Stimulated activated CD8-positive, alpha-beta memory T cell treated with anti-CD3 and anti-CD28 coated beads, Interleukin-7, amount 100 ng/mL, for 1 hour (primary cell): ENCODE measurements around the gene TUBB6.

Experiments
- DNase-seq, 2 donors: peaks; one replicate each; pipeline ENCODE4 v3.0.0-alpha.2; 2020; ENCODE audit warnings: low read depth in 2 of 2

The TUBB6 gene

GRCh38 chr18:12291161-12291560, 16.9 kb upstream of the TUBB6 start:
- DNase-seq = no peak

- DNase-seq = no peak
Observed at GRCh38 chr18:12291690-12292089, 16.4 kb upstream of the TUBB6 start.

GRCh38 chr18:12293831-12294230, 14.2 kb upstream of the TUBB6 start:
- no peak for DNase-seq

GRCh38 chr18:12295389-12296086, 12.5 kb upstream of the TUBB6 start:
- DNase-seq = no peak

DNA sequence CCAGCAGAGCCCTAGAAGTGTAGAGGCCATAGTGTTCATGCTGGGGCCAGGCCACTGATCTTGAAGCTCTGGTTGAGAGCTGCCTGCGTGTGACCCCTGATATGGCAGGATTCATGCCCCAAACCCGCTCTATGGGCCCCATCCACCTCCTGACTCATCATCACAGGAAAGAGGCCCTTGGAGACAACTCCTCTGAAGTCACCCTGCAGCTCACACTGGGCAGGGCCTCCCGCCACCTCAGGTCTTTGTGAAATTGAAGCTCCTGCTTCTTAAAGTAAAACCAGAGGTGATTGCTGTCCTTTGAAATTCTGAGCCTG, 12.0 kb upstream of the TUBB6 start:
- no peak for DNase-seq

- DNase-seq = no peak
Observed at GRCh38 chr18:12296457-12296856, 11.6 kb upstream of the TUBB6 start.

GRCh38 chr18:12299862-12300261, 8.2 kb upstream of the TUBB6 start:
- no peak for DNase-seq

DNA sequence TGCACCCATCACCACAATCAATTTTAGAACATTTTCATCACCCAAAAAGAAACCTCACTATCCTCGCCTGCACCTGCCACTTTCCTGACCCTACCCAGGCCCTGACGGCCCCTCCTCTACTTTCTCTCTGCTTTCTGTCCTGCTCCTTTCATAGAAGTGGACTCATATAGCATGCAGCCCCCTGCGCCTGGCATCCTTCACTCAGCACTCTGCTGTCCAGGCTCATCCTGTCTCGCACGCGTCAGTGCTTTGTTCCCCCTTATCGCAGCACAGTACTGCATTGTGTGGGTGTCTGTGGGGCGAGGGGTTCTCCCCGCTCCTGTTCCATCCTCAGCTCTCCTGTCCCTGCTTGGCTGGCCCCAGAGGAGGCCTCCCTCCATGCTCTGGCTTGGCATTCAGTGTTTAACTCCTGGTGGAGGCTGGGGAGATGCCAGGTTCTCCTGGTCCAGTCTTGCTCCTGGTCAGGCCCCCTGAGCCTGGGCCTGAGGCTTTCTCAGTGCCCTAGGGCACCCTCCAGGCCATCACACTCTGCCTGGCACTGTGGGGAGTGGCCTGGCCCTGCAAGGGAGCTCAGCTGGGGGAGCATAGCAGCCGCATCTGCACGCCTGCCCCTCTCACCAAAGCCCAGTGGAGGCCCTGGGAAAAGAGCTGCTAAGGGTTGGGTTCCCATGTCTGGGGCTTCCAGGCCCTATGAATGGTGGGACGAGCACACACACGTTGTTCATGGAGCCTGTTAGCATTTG, 6.6 kb upstream of the TUBB6 start:
- no peak for DNase-seq

DNA sequence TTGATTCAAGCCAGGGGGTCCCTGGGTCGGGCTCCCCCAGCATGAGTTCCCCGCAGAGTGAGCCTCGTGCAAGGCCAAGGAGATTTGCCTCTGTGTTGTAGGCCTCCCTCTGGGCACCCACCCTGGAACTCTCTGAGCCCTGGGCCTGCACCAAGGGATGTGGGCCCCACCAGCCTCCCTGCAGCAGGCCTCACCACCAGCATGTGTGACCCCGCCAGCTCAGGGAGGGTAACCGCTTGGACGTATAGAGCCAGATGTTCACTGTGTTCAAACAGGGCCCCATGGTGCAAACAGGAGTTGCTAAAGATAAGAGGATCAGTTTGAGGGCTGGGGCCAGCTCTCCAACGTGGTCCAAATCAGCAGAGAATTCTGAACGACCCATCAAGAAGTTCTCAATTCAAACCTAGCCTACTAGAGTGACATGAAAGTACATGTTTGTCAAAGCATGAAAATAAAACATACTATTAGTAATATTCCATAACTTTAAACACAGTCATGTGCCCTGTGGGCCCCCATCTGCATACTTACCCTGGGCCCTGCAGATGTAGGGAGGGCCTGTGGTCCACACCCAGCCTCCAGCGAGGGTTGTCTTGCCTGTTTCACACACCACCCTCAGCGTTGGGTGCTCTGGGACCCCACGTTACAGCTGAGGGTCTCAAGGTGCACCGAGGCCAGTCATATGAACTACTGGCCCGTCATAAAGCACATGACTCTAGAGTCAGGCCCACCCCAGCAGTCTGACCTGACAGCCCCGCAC, 5.5 kb upstream of the TUBB6 start:
- DNase-seq = no peak

DNA sequence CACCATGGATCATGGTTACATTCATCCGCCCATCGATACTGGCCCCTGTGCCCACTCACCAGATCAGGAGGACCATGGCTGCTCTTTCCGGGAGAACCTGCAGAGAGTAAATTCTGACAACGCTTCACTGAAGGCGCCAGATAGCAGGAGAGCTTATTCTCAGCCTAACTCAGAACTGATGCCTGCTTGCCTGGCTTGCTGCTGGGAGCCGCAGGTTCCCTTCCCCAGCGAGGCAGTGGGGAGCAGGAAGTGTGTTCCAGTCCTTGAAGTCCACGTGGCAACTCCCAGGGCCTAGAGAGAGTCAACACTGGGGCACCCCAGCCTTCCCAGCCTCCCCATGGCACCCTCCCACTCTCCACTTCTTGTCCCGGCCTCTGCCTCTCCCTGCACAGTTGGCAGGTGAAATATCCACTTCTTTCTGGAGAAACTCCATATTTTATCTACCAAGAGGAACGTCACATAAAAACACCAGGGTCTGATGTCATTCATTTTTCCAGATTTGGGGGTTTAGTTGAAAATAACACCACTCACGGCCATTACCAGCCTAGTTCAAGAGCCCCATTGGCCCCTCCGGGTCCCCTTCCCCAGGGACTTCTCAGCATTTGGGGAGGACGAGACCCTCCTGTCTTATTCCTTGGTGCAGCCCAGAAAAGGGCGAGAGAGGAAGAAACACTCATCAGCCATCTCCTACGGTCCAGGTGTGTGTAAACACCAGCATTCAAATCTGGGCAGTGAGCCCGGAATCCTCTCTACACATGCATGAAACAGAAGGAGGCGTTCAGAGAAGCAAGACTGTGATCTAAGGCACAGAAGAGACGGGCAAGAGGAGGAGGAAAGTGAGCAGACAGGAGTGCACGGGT, 3.5 kb upstream of the TUBB6 start:
- DNase-seq = no peak

DNA sequence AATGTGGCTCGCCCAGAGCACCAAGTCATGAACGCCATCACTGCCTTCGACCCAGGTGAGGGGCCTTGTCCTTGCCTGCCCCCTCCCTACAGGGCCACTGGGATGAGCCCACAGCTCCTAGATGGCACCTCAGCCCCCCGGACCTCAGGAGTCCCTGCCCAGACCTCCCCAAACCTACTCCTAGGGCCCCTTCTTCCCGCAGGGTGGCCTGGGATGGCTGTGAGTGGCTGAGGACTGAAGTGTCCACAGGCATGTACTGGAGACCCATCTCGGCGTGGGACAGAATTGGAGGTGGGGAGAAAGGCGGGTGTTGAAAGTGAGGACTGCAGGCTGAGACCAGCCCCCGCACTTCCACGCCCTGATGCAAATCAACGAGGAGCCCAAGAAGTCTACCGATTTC, 2.8 kb upstream of the TUBB6 start:
- no peak for DNase-seq

DNA sequence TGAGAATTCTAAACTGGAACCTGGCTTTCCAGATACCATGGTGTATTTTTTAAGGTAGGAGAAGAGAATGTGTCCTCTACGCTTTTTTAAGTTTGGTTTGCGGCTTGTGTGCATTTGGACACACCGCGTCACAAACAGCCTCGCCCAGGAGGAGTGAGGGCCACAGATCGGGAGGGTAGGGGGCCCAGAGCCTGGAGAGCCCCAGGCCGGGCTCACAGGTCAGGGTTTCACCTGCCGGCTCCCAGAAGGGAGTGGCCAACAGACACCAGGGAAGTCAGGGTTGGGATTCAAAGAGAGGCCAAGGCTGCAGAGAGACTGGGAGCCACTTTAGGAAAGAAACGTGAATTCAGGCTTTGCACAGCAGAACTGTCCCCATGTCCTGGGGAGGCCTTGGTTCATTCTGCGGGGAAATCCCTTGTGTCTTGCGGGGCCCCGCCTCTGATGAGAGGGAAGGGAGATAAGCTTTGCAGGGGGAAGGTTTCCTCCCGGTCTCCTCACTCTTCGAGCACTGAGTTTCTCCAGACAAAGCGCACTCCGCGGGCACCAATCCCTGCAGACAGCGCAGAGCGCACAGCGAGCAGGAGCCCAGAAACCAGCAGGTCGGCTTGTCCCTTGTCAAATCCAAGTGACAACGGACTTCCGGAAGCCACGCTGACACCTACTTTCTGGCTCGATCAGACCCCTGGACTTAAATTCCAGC, 2.0 kb upstream of the TUBB6 start:
- no peak for DNase-seq

- no peak for DNase-seq
Observed at GRCh38 chr18:12306752-12307700, 1.0 kb upstream of the TUBB6 start.

DNA sequence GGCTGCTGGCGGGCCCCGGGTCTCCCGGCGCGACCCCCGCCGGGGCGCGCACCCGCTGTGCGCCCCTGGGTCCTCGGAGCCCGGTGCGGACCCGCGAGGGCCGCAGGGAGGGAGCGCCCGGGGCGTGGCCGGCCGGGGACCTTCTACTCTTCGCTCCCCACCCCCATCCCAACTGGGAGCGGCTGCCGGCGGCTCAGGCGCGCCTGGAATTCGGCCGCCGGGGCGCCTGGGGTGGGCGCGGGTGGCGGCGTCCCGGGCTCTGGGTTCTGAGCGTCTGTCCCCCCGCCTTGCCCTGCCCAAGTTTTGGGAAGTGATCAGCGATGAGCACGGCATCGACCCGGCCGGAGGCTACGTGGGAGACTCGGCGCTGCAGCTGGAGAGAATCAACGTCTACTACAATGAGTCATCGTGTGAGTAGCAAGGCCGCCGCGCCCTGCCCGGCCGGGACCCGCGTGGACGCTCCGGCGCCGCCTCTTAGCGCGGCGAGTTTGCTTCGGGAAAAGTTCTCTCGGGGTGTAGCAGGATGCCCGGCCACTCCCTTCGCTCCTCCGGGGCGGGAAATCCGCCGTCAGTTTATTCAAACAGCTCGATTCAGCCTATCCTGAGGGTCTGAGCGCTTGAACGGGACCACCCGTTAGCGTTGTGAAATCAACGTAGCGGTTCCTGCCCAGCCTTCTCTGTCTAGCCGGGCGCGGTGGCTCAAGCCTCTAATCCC, 502 bp downstream of the TUBB6 start:
- no peak for DNase-seq

GRCh38 chr18:12309683-12310198, 1.7 kb downstream of the TUBB6 start:
- DNase-seq = no peak

DNA sequence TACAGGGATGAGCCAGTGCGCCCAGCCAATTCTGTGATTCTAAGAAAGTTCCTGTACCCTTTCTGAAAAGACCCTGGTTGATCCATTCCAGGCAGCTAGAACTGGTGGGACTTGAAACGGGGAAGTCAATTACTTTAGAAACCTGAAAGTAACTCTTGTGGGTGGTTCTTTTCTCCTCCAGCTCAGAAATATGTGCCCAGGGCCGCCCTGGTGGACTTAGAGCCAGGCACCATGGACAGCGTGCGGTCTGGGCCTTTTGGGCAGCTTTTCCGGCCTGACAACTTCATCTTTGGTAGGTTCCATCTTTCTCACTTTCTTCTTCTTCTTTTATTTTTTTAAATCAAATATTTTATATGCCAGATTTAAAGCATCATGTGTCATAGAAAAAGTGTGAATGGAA, 2.7 kb downstream of the TUBB6 start:
- no peak for DNase-seq

DNA sequence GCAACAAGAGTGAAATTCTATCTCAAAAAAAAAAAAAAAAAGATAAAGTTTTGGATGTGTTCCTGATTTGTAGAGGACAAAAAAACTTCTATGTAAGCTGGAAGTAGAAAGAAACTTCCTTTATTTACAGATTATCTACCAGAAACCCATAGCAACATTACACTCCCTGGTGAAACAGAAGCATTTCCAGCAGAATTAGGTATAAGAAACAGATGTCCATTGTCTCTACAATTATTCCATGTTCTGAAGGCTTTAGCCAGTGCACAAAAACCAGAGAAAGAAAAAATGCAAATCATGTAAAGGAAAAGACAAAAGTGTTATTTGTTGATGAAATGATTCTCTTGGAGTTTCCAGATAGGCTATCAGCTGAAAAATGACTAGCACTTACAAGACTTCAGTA, 4.9 kb downstream of the TUBB6 start:
- DNase-seq = no peak

DNA sequence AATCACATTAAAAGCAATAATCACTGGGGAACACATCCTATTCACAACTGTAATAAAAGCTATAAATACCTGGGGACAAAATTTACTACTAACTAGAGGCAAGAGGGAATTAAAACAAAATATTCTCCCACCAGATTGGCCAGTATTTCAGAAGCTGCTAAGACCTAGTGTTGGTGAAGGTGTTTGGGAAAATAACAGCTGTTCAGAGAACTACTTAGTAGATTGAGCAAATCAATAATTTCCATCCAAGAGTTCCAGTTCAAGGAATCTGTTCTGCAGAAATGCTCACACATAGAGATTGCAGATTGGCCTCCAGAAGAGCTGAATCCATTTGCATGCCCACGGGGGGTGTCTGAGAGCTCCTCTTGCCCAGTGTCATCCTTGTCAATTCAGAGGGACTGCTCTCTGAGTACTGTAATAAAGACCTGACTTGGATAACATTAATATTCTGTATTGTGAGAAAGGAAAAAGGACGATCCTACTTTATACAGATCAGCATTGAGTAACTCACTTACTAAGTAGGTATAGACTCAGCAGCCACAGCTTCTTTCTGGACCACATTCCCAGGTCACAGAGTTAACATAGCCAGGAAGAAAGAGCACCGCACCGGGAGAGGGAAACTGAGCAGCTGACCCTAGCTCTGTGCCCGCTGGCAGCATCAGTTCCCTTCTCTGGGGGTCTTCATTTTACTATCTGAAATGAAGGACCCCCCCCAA, 5.6 kb downstream of the TUBB6 start:
- DNase-seq = no peak
